Transverse colon (tissue), 4 donors: ENCODE data around the gene SHMT1. TPM values are rescaled to one million over a fixed set of nuclear protein-coding genes. Genes with fewer than 3 reads are reported as not detected.
"Not testable (repeated sequence)": the region's sequence is repeated elsewhere in the genome, so short reads cannot be mapped to it uniquely, and the experiment has no call there.

ENCODE experiments used
- DNase-seq: peaks from one replicate; pipeline ENCODE4 v3.0.0-alpha.2; 2019
- H3K27ac ChIP-seq, 4 donors: fragments of 200-600 bp; sonication (generic); 2 replicates each; pipeline ENCODE4 v1.5.1; 2016 to 2018; ENCODE audit warnings: inconsistent platforms in 4 of 4
- H3K27me3 ChIP-seq: fragments of 200-600 bp; sonication (generic); 2 replicates; pipeline ENCODE4 v1.5.1; 2017; ENCODE audit warnings: inconsistent platforms
- H3K36me3 ChIP-seq, 4 donors: fragments of 200-600 bp; sonication (generic); 2 replicates each; pipeline ENCODE4 v1.5.1; 2017 to 2019; ENCODE audit warnings: inconsistent platforms in 4 of 4
- H3K4me1 ChIP-seq, 4 donors: fragments of 200-600 bp; sonication (generic); 2 replicates each; pipeline ENCODE4 v1.5.1; 2017 to 2020; ENCODE audit warnings: inconsistent platforms in 4 of 4
- H3K4me3 ChIP-seq, 4 donors: fragments of 200-600 bp; sonication (generic); 1 replicate in 1 of 4; 2 replicates in 3 of 4; pipeline versions ENCODE4 v1.5.1 to v1.6.1; 2017 to 2019; ENCODE audit warnings: inconsistent platforms in 4 of 4
- H3K9me3 ChIP-seq, 2 donors: fragments of 200-600 bp; sonication (generic); 2 replicates each; pipeline ENCODE4 v1.5.1; 2017 to 2019; ENCODE audit warnings: inconsistent platforms in 2 of 2
- CTCF ChIP-seq, 5 experiments: fragments of 200-600 bp in 3 of 5; fragments of 450-650 bp in 2 of 5; sonication (generic) in 3 of 5; IDR thresholded peaks; 1 replicate in 2 of 5; 2 replicates in 3 of 5; pipeline ENCODE4 v1.5.1; 2016 to 2017; ENCODE audit warnings: antibody characterized with exemption in 5 of 5, inconsistent platforms in 3 of 5, mild to moderate bottlenecking in 2 of 5, moderate library complexity in 1 of 5
- EP300 ChIP-seq: sonication (generic); formaldehyde crosslinking; IDR thresholded peaks from one replicate; pipeline ENCODE4 v1.6.1; 2017; ENCODE audit warnings: antibody characterized with exemption, low read depth
- POLR2A ChIP-seq: fragments of 450-650 bp; IDR thresholded peaks from one replicate; pipeline ENCODE4 v1.6.1; 2016; ENCODE audit warnings: antibody characterized with exemption, mild to moderate bottlenecking, moderate library complexity
- POLR2AphosphoS5 ChIP-seq, 3 donors: sonication (generic); formaldehyde crosslinking; IDR thresholded peaks; one replicate each; pipeline ENCODE4 v1.6.1; 2016; ENCODE audit warnings: antibody characterized with exemption in 3 of 3
- WGBS, 2 donors: methylation state at CpG; one replicate each; pipeline ENCODE4 v1.1.5; 2018; ENCODE audit warnings: low coverage in 1 of 2; 5-methylcytosine and 5-hydroxymethylcytosine counted together
- in situ Hi-C, 4 donors: fragments of 200-750 bp; cut with MboI; loops; one replicate each; pipeline versions ENCODE4 v1.15.0 to v1.15.1; 2017; ENCODE audit warnings: low sequenced_read_pairs in 3 of 4, low pct_ligation_motif_present in 1 of 4, low pct_unique_long_range_greater_than_20kb in 1 of 4
- intact Hi-C: fragments of 100-400 bp; cut with DNase I; formaldehyde crosslinking; loops from one replicate; pipeline ENCODE4 v1.15.1; 2023; ENCODE audit warnings: low total_unique reads
- total RNA-seq, 4 donors: library from RNA; depleted of rRNA; stranded (reverse); fragments of >200 nt; gene quantifications; one replicate each; pipeline ENCODE4 v1.1.0, GENCODE V29; 2016

Gene SHMT1
- 10 to 100 TPM; 29.2 to 49.4 (median 38.5) TPM for total RNA-seq

GRCh38 chr17:18363101-18364049, at the start of gene SHMT1:
TSS of gene SHMT1 (minus strand) at chr17:18363550. CDS start at chr17:18355981, 7,569 bp downstream.
- intact Hi-C loops, result no loop called here
- Histone ChIP-seq H3K27ac (peak within 1 kb of the TSS; percentile 83 to 89 (median 86)), H3K9me3 (no peaks in the 10 kb centered on the region), H3K4me3 (peak within 1 kb of the TSS; percentile 83 to 97 (median 88)), H3K4me1 (peaks cover 0 to 21% (median 10%) of the 10 kb centered on the region in 4 donors), H3K36me3 (no peaks in the 10 kb centered on the region), H3K27me3 (no peaks in the 10 kb centered on the region)
- TF ChIP-seq POLR2AphosphoS5 (IDR thresholded peaks at IDR 0.05) (peak; percentile 84 to 88 (median 85)), CTCF (IDR thresholded peaks at IDR 0.05) (no peak), EP300 (no peak), POLR2A (peak; percentile 70)
- DNase-seq, result peak; percentile 96
- in situ Hi-C loops, result no loop called here
- 1% methylated on average over 29 of the region's 76 CpGs; no CpG with 5 or more reads in 1 of the 2 donors for WGBS, 2 donors

DNA sequence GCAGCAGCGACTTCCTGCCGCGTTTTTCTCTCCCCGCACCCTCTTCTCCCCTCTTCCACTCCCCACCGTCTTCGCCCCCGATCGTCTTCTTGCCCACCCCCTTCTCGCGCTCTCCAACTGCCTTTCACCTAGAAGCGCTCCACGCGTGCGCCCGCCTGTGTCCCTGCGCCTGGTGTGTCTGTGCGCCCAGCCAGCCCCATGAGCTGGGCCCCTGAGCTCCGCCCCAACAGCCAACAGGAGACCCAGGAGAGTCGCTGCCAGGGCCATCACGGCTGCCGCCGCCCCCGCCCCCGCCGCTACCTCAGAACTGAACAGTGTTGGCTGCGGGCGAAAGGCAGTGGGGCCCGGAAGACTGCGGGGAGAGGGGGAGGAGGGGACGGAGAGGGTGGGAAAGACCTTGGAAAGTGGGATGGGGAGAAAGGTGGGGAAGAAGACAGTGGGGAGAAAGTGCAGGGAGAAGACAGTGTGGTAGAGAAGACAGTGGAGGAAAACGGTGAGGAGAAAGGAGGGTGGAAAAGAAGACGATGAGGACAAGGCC, 48.7 kb upstream of the SHMT1 start:
- WGBS, 2 donors, result no CpG with 5 or more reads among the region's 32 CpGs
- H3K36me3 ChIP-seq, H3K4me1 ChIP-seq, in situ Hi-C loops, H3K9me3 ChIP-seq, H3K27me3 ChIP-seq, intact Hi-C loops, DNase-seq: not testable (repeated sequence)
- peak overlapping the region in 2 of 4 donors; percentile 38 to 70 for H3K4me3 ChIP-seq
- H3K27ac ChIP-seq, result peak overlapping the region in 2 of 4 donors; percentile 85 to 89

GRCh38 chr17:18411377-18411864, 48.1 kb upstream of the SHMT1 start:
- DNase-seq, result peak; percentile 16
- in situ Hi-C loops, H3K4me1 ChIP-seq, intact Hi-C loops, H3K27me3 ChIP-seq, H3K36me3 ChIP-seq, H3K9me3 ChIP-seq: not testable (repeated sequence)
- 0 to 1% methylated on average over 18 to 22 of the region's 25 CpGs for WGBS, 2 donors
- peak; percentile 10 for TF ChIP-seq POLR2A
- Histone ChIP-seq H3K27ac (peak overlapping the region; percentile 69 to 89 (median 87)), H3K4me3 (peak overlapping the region; percentile 38 to 70 (median 42))

DNA sequence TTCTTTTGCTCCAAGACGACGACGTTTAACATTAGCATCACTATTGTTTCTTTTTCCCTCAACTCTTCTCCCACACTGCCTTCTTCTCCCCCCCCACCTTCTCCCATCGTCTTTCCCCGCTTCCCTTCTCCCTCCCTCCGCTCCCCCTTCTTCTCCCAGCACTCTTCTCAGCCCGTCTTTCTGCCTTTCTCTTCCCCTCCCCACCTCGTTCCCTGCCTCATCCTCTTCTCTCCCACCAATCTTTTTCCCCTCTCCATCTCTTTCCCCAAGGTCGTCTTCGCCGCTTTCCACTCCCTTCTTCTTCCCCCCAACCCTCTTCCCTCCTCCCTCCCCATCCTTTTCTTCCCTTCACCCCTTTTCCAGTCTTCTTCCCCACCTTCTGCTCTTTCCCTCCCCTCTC, 47.4 kb upstream of the SHMT1 start:
- in situ Hi-C loops, intact Hi-C loops, H3K9me3 ChIP-seq, H3K4me1 ChIP-seq, DNase-seq, H3K36me3 ChIP-seq, H3K27me3 ChIP-seq: not testable (repeated sequence)
- Histone ChIP-seq H3K27ac (peak overlapping the region; percentile 29 to 89 (median 87)), H3K4me3 (peak overlapping the region in 3 of 4 donors; percentile 15 to 70 (median 38))
- 16 to 60% methylated on average over 1 to 10 of the region's 11 CpGs for WGBS, 2 donors

- WGBS, 2 donors, result 17 to 28% methylated on average over 4 to 6 of the region's 6 CpGs
- in situ Hi-C loops, H3K27me3 ChIP-seq, H3K9me3 ChIP-seq, H3K27ac ChIP-seq, DNase-seq, H3K4me3 ChIP-seq, intact Hi-C loops, H3K36me3 ChIP-seq, H3K4me1 ChIP-seq: not testable (repeated sequence)
These were observed 46.0 kb upstream of the SHMT1 start for GRCh38 chr17:18409321-18409720.

- H3K36me3 ChIP-seq, H3K9me3 ChIP-seq, intact Hi-C loops, H3K4me3 ChIP-seq, DNase-seq, in situ Hi-C loops, H3K27me3 ChIP-seq, H3K4me1 ChIP-seq, H3K27ac ChIP-seq: not testable (repeated sequence)
- 21 to 29% methylated on average over 3 of the region's 3 CpGs for WGBS, 2 donors
These were observed 45.6 kb upstream of the SHMT1 start for GRCh38 chr17:18408906-18409305.

DNA sequence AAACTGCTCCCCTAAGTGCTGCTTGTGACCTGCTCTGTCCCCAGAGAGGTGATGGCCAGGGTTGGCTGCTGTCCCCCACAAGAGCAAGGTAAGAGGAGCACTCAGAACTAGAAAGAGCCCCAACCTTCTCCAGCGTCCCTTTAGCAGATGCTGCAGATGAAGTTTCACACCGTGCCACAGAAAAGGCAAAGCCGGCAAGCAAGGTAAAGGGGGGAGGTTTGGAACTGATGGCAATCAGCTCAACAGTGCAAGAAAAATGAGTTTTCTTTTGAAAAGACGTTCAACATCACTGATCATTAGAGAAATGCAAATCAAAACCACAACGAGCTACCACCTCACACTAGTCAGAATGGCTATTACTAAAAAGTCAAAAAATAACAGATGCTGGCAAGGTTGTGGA, 40.3 kb upstream of the SHMT1 start:
- H3K4me3 ChIP-seq, H3K36me3 ChIP-seq, H3K27ac ChIP-seq, intact Hi-C loops, in situ Hi-C loops, H3K9me3 ChIP-seq, H3K27me3 ChIP-seq, H3K4me1 ChIP-seq, DNase-seq: not testable (repeated sequence)
- 60% methylated on average over 1 of the region's 5 CpGs; no CpG with 5 or more reads in 1 of the 2 donors for WGBS, 2 donors

GRCh38 chr17:18403166-18403565, 39.8 kb upstream of the SHMT1 start:
- H3K4me1 ChIP-seq, H3K9me3 ChIP-seq, DNase-seq, in situ Hi-C loops, H3K27ac ChIP-seq, H3K36me3 ChIP-seq, intact Hi-C loops, H3K4me3 ChIP-seq, H3K27me3 ChIP-seq: not testable (repeated sequence)
- WGBS, 2 donors, result 2% methylated on average over 3 of the region's 5 CpGs; no CpG with 5 or more reads in 1 of the 2 donors

DNA sequence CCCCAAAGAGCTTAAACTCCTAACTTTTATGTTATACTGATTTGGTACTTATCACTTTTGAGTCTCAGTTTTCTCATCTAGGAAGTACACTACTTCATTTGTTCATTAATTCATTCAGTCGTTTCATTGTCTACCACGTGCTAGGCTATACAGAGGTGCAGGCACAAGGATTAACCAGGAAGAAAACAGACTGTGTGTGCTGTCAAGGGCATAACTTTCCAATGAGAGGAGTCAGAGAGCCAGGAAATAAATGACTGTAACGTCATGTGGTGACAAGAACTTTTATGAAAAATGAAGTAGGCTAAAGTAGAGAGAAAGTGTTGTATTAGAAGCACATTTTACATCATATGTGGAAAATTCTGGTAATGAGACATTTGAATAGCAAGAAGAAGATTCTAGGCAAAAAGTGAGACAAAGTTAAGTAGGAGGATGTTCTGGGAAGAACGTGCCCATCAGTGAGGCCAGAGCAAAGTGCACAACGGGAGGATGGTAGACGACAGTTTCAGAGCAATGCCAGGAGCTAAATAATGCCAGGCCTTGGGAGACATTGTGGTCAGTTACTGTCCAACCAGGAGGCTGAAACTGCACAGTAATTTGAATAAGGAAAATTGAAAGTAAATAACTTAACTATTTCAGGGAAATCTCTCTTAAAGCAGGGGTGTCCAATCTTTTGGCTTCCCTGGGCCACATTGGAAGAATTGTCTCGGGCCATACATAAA, 38.7 kb upstream of the SHMT1 start:
- H3K27ac ChIP-seq, H3K9me3 ChIP-seq, H3K27me3 ChIP-seq, H3K4me3 ChIP-seq, H3K4me1 ChIP-seq, intact Hi-C loops, H3K36me3 ChIP-seq, DNase-seq, in situ Hi-C loops: not testable (repeated sequence)
- WGBS, 2 donors, result 49 to 60% methylated on average over 1 to 7 of the region's 7 CpGs
